Right kidney (tissue), 1 donor: ENCODE results near the gene HDAC4.

Experiments used
- DNase-seq: peaks from one replicate; pipeline ENCODE4 v3.0.0-alpha.2; 2016

Gene HDAC4

DNA sequence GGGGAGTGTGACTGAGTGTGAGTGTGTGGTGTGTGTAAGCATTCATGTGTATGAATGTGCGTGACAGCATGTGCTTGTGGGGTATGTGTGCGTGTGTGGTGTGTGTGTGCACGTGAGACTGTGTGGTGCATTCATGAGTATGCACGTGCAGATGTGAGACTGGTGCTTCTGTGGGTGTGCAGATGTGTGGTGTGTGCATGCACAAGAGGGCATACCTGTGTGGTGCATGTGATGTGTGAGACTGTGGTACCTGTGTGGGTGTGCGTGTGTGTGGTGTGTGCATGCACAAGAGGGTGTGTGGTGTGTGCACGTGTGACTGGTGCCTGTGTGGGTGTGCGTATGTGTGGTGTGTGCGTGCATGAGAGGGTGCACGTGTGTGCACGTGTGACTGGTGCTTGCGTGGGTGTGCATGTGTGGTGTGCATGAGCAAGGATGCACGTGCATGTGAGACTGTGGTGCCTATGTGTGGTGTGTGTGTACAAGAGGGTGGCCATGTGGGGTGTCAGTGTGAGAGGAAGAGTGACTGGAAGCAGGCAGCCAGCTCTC is 339.6 kb downstream of the HDAC4 start:
- DNase-seq: no peak

DNA sequence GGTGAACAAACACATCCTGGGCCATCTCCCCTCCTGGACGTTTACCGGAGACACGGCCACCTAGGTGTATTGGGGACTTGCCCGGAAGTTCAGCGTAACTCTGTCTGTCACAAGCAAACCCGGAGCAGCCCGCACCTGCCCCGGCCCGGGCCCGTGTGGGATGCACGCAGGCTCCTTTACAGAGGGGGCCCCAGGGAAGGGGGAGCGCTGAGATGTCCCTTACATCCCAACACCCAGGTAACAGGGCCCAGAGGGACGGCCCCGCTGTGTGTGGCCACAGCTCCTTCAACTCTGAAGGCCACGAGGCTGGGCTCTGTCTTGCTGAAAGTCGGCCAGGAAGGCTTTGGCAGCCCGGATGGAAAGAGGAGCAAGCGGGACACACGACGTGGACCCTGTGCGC is 340.1 kb downstream of the HDAC4 start:
- DNase-seq: no peak

DNA sequence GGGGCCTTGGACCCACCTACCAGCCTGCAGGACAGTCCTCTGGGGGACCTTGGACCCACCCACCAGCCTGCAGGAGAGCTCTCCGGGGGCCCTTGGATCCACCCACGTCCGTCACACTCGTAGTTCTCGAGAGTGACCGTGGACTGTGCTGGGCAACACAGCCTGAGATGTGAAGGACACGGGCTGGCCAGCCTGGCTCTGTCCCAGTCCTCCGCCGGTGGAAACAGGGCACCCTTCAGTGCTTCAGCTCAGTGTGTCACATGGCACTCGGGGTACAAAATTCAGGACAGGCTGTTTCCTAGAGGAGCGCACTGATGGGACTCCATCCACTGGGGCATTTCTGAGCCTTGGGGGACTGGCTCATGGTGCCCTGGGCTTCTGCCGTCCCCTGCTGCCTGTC is 341.0 kb downstream of the HDAC4 start:
- no peak for DNase-seq

DNA sequence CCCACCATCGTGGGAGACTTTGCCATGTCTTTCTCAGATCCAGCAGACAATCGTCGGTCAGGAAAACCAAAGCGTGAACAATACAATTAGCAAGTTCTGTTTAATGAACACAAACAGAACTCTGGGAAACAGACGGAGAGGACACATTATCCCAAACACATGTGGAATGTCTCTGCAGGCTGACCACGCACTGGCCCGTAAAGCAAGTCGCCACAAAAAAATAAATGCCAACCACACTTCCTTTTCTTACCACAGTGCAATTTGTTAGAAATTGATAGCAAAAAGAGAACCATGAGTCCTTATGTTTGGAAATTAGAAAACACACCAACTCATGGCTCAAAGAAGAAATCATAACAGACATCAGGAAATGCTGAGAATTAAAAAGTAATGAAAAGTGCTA is 342.1 kb downstream of the HDAC4 start:
- no peak for DNase-seq

DNA sequence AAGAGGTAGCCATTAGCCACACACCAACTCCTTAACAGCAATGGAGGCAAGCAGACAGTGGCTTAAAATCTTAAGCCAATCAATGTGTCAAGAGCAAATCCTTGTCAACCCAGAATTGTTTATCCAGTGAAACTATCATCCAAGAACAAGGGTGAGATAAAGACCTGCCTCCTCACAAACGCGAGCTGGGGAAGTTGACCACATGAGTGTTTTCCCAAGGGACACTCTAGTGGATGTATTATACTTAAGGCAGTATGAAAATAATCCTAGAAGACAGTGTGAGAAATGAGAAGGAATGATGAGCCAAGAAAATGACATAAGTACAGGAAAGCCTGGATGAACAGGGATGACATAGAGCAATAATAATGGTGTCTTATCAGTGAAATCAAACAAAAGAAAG is 343.3 kb downstream of the HDAC4 start:
- no peak for DNase-seq

DNA sequence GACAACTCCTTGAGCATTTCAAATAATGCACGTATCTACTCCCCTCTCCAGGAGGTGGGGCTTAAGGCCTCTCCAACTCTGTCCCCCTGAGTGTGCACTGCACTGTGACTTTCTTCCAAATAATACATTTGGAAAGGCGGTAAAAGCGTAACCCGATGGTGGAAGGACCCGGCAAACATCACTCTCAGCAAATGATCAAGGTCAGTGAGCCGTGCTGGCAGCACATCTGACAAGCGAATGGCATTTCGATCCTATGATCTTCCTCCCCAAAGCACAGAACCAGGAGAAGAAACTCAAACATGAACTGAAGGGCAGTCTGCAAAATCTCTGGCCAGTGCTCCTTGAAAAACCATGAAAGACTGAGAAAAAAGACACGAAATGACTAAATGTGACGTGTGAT is 344.2 kb downstream of the HDAC4 start:
- no peak for DNase-seq

DNA sequence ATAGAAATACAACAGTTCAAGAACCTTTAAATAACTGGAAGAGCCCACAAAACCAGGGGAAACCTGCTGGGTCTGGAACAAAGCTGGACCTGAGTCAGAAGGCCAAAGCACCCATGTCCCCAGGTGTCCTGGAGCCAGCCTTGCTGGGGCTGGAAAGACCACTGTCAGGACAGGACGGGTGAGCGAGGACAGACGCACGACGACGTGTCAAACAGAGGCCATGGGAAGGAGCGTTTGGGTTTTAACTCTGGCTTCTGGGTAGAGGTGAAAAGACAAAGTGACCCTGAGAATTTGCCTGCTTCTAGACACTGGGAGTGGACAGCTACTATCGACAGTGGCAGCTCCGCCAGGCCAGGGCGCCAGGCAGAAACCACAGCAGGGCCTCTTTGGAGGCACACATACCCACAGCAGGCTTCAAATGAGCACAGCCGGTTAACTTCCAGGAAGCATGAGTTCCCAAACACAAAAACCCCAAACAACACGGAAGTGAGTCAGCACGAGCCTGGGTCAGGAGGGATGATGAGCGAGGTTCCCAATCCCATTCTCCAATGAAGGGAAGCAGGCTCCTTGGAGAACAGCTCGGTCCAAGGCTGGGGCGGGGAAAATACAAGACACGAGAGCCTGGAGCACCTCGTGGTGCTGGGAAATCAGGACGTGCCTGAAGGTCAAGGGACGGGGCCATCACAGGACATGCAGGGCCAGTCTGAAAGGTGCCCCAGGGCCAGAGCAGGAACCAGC is 344.9 kb downstream of the HDAC4 start:
- no peak for DNase-seq

DNA sequence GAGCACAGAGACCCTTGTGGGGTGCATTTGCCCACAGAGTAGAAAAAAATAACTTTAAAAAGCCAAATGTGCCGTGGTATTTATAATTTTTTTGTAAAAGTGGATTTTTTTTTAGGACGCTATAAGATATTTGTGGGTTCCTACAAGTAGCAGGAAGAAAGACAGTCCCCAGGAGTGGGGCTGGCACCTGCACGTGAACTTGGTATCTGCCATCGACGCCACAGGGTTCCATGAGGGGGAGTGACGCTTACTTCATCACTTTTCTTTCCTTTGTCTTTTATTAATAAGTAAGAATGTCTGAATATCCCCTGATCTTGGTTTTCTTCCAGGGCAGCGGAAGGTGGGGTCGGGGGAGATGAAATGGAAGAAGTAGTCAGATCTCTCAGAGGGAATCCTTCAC is 345.9 kb downstream of the HDAC4 start:
- DNase-seq: no peak

DNA sequence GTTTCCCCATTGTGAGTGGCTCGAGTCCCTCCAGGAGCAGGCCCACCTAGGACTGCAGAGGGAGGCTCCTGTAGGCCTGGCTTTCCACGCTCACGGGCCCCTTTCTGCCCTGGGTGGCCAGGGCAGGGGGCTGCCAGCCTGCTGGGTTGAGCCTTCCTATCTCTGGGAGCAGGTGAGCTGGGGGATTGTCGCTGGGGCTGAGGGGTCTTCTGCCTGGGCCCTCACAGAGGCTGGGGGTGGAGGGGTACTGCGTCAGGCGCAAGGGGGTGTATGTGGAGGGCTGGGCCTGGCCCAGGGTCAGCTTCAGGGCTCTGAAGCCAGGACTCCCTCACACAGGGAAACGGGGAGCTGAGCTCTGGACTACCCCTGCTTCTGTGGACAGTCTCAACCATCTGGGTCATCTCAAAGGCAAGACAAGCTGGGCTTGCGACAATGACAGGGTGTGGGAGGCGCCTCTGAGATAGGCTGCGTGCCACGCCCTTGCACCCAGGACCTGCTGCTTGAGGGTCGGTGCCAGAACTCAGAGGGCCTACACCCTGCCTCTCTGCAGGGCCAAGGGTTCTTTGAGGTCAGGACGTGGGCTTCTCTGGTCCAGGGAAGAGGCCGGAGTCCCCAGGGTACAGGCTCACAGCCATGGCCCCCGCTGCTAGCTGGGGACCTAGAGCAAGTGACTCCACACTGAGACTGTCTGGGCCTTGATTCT is 346.9 kb downstream of the HDAC4 start:
- no peak for DNase-seq

DNA sequence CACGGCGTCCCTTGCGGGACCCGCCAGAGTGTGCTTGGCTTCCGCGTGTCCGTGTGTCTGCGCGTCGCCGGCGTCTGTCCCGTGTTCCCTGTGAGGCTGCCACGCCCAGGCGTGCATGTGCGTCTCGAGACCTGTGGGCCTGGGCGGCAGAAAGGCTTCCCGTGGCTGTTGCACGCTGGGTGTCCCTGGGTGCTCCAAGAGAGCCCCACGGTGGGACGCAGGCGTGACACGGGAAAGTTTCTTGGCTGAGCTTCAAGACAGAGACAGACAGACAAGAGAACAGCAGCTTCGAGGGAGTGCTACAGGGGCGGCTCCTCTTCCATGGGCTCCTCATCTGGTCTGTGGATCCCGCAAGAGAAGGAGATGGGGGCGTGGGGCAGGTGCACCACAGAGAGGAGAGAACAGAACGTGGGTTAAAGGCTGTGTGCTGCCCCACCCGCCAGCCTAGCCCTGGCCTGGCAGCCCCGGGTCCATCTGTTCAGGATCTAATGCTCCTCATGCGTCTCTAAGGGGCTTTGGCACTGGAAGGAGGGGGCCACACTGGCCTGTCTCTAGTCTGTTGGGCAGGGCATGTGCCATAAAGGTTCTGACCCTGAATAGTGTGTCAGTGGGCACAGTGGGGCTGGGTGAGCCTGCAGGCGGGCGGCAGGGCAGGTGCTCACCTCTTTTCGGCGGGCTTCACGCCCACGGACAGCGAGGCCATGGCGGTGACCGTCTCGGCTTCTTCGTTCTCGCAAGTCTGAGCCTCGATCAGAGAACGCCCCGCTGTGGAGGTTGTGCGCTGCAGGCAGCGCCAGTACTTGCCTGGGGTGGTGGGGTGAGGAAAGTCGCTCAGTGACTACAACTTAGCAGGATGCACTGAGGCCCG is 347.8 kb downstream of the HDAC4 start:
- DNase-seq: no peak

DNA sequence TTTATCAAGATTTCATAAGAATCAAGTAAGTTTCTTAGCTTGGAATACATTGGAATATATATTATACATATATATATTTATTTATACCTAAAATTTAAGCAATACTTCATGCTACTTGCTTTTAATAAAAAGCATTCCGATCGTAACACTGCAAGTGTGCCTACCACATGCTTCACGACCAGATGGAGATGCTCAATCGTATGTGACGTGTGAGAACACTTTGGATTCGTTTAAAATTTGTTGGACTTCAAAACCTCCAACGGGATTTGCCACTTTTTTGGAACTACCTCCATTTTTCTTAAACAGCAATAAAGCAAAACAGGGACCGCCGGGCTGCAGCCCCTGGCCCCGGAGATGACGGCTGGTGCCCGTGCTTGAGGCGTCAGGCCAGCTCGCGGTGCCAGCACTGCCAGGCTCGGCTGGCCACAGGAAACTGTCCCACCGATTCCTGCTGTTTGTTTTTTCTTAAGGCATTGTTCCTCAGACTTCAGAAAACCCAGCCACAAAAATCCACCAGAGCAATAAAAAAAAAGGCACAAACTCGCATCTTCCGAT is 348.9 kb downstream of the HDAC4 start:
- DNase-seq: no peak

DNA sequence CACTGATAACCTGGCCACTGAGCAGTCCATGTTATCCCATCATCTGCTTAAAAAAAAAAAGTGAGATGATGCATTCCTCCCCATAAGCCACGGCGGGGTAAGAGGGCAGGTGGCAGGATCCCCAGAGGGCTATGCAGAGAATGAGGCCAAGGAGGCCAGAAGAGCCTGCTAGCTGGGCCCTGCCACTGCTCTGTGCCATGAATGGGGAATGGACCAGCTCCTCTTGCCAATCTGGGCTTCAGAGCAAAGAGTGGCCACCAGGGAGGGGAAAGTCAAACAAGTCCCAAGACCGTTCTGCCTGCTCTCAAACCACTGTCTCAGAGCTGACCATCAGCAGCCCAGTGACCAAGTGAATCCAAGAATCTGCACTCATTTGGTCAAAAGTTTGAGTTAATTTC is 350.6 kb downstream of the HDAC4 start:
- DNase-seq: no peak

DNA sequence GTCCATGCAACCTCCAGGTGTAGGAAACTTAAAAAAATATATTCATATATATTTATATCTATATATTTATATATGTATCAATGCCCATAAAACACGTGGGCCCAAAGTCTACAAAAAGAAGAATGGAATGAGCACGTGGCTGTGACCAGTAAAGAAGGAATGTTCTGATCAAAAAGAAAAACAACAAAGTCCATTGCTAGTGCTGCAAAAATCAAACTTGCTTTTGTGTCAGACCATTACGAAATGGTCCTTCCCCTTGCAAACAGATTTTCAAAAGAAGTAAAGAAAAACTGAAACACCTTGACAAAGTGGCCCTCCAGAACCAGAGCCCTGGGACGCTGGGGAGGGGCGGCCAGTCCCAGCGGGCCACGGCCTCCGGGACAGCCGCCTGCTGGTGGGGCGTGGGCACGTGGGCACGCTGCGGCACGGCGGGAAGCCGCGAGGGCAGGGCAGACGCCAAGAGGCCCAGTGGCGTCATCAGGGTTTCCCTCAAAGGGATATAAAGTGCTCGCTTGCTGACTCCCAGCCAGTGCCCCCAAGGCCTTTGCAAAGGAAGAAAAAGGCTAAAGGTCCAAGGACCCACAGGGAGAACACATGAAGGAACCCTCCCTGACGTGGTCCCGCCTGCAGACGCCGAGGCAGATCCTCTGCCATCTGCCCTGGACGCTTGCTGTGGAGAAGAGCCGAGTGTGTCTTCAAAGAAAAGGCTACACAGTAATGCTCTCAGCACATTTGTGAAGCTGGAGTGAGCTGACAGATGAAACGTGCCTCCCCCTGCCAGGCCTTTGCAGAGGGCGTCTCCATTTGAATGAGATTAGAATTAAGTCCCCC is 351.2 kb downstream of the HDAC4 start:
- no peak for DNase-seq

DNA sequence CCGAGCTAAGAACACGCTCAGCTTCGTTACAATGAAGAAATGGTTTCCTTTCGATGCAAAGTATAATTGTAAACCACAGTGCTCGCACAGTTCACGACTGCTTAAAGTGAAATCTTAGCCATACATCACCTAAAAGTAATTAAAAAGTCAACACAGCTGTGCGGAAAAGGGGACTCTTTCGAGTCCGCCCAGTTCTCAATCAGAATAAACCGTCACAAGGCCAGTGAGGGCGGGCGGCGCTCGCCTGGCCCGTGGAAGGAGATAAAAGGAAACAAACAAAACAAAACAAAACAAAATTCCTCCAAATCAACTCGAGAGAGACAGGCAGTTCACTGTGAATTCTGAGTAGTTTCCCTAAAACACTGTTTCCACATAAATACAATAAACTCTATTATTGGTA is 352.1 kb downstream of the HDAC4 start:
- no peak for DNase-seq

DNA sequence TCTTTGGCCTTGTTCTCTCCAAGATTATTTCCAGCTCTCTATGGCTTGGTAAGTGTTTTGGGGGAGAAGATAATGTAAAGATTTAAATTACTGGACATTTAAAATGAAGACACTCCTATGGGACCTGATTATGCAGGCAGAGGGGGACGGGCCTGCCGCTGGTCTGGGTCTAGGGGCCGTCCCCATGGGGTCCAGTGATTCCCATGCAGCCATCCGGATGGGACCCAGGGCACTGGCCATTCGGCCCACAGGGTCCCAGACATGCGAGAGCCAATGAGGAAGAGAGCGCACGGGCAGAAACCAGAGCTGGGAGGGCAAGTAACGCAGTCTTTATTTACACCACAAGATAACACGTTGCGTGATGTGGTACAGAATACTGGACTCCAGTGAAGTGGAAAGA is 353.0 kb downstream of the HDAC4 start:
- no peak for DNase-seq

DNA sequence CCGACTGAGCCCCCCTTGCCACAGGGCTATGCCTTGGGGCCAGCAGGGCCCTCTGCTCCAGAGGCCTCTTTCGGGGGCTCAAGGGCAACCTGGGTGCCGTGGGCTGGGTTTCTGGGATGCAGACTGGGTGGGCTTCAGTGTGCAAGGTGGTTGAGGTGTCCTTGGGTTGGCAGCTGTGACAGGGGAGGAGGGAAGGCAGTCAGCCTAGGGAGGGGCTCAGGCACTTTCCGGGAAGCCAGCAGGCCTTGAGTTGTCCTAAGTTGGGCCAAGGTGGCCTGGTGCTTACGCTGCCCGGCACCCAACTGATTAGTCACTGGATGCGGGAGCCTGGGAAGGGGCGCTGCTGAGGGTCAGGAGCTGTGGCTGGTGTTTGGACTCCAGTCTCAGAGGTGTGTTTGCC is 353.4 kb downstream of the HDAC4 start:
- no peak for DNase-seq

DNA sequence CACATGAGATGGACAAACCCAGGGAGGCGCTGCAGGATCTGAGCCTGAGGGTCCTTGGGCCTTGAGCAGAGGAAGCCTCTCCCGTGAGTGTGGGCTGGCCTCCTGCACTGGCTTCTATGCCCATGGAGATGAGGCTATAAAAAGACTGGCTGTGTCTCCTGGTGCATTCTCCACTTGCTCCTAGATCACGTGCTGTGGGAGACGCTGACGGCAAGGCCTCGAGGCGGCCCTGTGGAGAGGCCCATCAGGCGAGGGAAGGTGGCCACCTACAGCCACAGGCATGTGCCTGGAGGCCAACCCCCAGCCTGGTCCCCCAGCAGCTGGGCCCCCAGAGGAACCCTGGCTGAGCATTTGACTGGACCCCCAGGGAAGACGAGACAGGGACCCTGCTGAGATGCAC is 354.0 kb downstream of the HDAC4 start:
- no peak for DNase-seq

DNA sequence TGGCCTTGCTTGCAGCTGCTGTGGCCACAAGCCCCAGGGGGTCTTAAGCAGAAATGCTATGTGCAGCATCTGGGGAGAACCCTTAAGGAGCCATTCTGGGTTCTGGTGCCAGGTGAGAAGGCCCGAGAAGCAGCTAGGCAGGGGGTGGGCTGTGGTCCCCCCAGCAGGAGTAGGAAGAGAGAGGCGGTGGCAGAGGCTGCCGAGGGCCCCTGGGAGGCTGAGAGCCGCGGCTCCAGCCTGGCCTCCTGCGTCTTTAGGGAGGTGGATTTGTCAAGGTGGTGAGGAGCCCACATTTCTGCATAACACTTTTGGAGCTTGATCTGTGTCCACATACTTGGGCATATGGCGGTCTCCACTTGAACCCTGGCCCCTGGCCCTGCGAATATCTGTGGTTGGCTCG is 356.5 kb downstream of the HDAC4 start:
- no peak for DNase-seq

DNA sequence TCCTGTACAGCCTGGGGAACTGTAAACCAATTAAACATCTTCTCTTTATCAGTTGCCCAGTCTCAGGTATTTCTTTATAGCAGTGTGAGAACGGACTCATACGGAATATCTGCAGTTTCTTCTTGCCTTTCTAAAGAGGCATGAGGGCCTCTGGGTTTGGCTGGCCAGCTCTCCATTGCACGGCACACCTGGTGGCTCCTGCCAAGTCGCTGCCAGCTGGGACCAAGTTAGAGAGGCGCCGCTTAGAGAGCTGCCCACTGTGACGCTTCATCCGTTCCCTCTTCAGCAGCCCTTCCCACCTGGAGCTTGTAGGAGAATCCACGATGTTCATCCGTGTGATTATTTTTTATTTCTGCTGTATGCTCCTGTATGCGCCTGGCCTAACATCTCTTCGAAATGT is 357.5 kb downstream of the HDAC4 start:
- DNase-seq: no peak

DNA sequence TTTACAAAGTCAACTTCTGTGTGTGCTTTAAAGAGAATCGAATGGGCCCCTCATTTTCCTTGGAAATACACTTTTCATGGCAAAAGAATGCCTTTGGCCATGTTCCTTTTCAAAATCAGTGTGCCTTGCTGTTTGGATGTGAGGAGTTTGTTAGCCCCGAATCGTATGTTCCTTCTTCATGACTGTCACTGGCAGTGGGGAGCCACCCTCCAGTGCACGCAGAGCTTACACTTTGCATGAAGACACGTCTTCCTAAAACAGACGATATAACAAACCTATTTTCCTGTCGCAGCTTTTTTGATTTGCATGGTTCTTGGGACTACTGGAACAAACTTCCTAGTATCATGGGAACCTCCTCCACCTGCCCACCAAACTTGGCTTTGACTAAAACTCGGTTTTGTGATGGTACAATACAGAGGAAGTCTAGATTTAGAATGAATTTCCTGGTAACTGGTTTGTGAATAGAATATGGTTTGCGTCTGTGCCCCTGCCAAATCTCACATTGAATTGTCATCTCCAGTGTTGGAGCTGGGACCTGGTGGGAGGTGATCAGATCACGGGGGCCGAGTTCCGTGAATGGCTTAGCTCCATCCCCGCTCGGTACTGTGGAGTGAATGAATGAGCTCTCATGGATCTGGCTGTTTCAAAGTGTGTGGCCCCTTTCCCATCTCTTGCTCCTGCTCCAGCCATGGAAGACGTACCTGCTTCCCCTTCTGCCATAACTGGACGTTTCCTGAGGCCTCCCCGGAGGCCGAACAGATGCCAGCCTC is 358.1 kb downstream of the HDAC4 start:
- no peak for DNase-seq

DNA sequence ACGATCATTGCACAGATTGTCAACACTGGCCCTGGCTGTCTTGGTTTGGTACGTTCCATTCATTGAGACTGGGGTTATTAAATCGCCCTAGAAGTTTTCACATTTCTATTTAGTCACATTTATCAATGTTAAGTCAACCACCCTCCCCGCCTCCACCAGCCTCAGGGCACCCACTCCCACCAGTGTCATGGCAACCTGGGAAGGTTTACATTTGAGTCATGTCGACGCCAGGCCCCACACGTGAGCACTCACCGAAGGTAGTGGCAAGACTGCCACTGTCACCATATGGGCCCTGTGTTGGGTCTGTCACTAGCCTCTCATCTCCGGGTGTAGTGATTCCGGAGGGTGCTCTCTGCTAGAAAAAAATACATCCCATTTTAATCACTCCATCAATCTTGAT is 358.8 kb downstream of the HDAC4 start:
- no peak for DNase-seq
